ENCODE results near the gene WDR1.

DNA sequence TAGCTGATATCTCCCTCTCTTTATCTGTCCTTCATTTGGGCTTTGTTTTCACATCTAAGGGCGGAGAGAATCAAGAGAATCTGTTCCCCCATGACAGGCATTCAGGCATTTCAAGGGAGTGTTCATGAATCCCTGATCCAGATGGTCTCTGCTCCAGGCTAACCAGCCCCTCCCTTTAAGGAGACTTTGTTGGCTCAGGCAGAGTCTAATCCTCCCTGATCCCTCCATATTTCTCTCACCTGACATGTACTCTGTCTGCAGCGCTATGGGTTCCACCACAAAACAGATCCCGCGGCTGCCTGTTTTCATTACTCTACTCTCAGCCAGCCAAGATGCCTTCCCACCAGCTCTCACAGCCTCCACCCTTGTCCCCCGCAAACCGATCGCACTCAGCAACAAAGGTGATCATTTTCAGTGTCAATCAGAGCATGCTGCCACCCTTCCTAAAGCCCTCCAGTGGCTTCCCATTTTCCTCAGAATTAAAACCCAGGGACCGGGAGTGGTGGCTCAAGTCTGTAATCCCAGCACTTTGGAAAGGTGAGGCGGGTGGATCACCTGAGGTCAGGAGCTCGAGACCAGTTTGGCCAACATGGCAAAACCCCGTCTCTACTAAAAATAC, 65.0 kb downstream of the WDR1 start:
- TF ChIP-seq, protein P1, sequence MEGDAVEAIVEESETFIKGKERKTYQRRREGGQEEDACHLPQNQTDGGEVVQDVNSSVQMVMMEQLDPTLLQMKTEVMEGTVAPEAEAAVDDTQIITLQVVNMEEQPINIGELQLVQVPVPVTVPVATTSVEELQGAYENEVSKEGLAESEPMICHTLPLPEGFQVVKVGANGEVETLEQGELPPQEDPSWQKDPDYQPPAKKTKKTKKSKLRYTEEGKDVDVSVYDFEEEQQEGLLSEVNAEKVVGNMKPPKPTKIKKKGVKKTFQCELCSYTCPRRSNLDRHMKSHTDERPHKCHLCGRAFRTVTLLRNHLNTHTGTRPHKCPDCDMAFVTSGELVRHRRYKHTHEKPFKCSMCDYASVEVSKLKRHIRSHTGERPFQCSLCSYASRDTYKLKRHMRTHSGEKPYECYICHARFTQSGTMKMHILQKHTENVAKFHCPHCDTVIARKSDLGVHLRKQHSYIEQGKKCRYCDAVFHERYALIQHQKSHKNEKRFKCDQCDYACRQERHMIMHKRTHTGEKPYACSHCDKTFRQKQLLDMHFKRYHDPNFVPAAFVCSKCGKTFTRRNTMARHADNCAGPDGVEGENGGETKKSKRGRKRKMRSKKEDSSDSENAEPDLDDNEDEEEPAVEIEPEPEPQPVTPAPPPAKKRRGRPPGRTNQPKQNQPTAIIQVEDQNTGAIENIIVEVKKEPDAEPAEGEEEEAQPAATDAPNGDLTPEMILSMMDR (conservative IDR thresholded peaks at IDR 0.05; ENCODE audit: low read length): no peak
- TF ChIP-seq EZH2phosphoT487 (IDR thresholded peaks at IDR 0.05; ENCODE audit: borderline replicate concordance, low read depth, low read length): no peak
